Measurements from ENCODE around the gene TSHZ1.
A peak's percentile ranks its signal among the peaks of the same experiment; 100 is the strongest.

The TSHZ1 gene

DNA sequence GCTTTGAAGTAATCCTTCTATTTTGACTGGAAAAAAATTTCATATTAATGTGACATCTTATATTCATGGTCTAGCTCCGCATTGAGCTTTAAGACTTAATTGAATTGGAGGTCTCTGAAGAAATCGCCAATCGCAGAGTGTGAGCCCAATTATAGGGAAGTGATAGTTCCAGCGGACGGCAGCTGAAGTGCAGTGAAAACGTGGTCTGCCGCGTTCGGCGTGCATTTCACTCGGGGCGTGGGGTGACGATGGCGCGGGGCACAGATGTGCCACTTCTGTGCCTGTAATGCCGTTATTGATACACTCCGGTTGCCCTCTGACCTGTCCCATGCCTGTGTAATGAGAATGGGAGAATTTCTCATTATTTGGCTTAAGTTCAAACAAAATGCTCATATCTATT, 106.7 kb downstream of the TSHZ1 start:
- H3K4me2 ChIP-seq (ENCODE audit: low read length), result peak overlapping the region; percentile 84
- peaks cover 14% of the 10 kb centered on the region for H3K36me3 ChIP-seq (replicated peaks; ENCODE audit: low read depth, low read length)
- H3K9ac ChIP-seq (ENCODE audit: low read length), result peak overlapping the region; percentile 86
- H3K4me3 ChIP-seq (ENCODE audit: low read length), result peak overlapping the region; percentile 65
- no peaks in the 10 kb centered on the region for H4K20me1 ChIP-seq (ENCODE audit: insufficient read depth, low read length)
- peak overlapping the region; percentile 2 for H2AFZ ChIP-seq (ENCODE audit: low read depth, low read length)
- peaks cover 59% of the 10 kb centered on the region for H3K4me1 ChIP-seq (ENCODE audit: low read length)
- no peaks in the 10 kb centered on the region for H3K79me2 ChIP-seq (ENCODE audit: low read length)
- peak overlapping the region; percentile 87 for H3K27ac ChIP-seq (ENCODE audit: low read length)
- H3K9me3 ChIP-seq (ENCODE audit: insufficient read depth, low read length), result no peaks in the 10 kb centered on the region
- no peaks in the 10 kb centered on the region for H3K27me3 ChIP-seq (ENCODE audit: low read depth, low read length)
- no peak for TF ChIP-seq EZH2phosphoT487 (IDR thresholded peaks at IDR 0.05; ENCODE audit: low read depth)
- TF ChIP-seq, protein P1, sequence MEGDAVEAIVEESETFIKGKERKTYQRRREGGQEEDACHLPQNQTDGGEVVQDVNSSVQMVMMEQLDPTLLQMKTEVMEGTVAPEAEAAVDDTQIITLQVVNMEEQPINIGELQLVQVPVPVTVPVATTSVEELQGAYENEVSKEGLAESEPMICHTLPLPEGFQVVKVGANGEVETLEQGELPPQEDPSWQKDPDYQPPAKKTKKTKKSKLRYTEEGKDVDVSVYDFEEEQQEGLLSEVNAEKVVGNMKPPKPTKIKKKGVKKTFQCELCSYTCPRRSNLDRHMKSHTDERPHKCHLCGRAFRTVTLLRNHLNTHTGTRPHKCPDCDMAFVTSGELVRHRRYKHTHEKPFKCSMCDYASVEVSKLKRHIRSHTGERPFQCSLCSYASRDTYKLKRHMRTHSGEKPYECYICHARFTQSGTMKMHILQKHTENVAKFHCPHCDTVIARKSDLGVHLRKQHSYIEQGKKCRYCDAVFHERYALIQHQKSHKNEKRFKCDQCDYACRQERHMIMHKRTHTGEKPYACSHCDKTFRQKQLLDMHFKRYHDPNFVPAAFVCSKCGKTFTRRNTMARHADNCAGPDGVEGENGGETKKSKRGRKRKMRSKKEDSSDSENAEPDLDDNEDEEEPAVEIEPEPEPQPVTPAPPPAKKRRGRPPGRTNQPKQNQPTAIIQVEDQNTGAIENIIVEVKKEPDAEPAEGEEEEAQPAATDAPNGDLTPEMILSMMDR (IDR thresholded peaks at IDR 0.05; ENCODE audit: low read depth, low read length), result no peak

DNA sequence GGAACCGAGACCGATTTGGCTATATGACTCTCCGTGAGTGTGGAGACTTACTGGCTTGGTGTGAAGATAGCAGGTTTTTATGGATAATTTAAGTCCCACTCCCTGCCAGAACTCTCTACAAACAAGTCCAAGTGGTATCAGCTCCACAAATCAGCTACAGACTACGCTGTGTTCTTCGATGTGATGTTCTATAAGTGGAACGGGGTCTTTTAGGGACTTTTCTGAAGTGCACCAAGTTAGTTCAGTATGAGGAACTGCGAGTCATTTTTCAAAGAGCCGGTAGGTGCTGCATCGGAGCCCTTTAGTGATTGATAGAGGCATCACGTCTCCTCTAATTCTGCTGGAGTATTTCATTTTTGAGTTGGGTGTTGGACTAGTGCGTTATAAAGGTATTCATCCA, 107.1 kb downstream of the TSHZ1 start:
- Histone ChIP-seq H3K4me3 (ENCODE audit: low read length) (peak overlapping the region; percentile 65), H3K4me2 (ENCODE audit: low read length) (peak overlapping the region; percentile 84), H2AFZ (ENCODE audit: low read depth, low read length) (peak overlapping the region; percentile 2; the same call in 1 of the 2 replicates), H3K4me1 (ENCODE audit: low read length) (peaks cover 59% of the 10 kb centered on the region), H3K36me3 (replicated peaks; ENCODE audit: low read depth, low read length) (peaks cover 14% of the 10 kb centered on the region), H3K27ac (ENCODE audit: low read length) (peak overlapping the region; percentile 87), H3K27me3 (ENCODE audit: low read depth, low read length) (no peaks in the 10 kb centered on the region), H4K20me1 (ENCODE audit: insufficient read depth, low read length) (no peaks in the 10 kb centered on the region), H3K9ac (ENCODE audit: low read length) (peak overlapping the region; percentile 86), H3K9me3 (ENCODE audit: insufficient read depth, low read length) (no peaks in the 10 kb centered on the region), H3K79me2 (ENCODE audit: low read length) (no peaks in the 10 kb centered on the region)
- no peak for TF ChIP-seq EZH2phosphoT487 (IDR thresholded peaks at IDR 0.05; ENCODE audit: low read depth)
- TF ChIP-seq, protein P1 (IDR thresholded peaks at IDR 0.05; ENCODE audit: low read depth, low read length), result peak; percentile 49

DNA sequence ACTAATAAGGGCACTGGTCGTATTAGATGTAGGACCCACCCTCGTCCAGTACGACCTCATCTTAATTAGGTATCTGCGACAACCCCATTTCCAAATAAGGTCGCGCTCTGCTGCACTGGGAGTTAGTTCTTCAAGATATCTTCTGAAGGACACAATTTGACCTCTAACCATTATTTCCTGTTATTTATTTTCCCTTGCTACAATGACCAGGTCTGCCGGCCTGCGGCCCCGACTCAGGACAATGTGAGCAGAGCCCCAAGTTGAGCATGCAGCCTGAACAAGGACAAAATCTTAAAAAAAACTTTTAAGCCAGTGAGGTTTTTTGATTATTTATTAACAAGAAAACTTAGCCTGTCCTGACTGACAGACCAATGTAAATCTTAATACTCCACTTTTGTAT, 109.3 kb downstream of the TSHZ1 start:
- H4K20me1 ChIP-seq (ENCODE audit: insufficient read depth, low read length), result no peaks in the 10 kb centered on the region
- no peak overlapping the region for H3K4me2 ChIP-seq (ENCODE audit: low read length)
- no peak overlapping the region for H3K9ac ChIP-seq (ENCODE audit: low read length)
- no peaks in the 10 kb centered on the region for H3K79me2 ChIP-seq (ENCODE audit: low read length)
- no peaks in the 10 kb centered on the region for H3K27me3 ChIP-seq (ENCODE audit: low read depth, low read length)
- peaks cover 76% of the 10 kb centered on the region for H3K4me1 ChIP-seq (ENCODE audit: low read length)
- peaks cover under 1% of the 10 kb centered on the region; the same call in 1 of the 2 replicates for H3K9me3 ChIP-seq (ENCODE audit: insufficient read depth, low read length)
- H3K36me3 ChIP-seq (replicated peaks; ENCODE audit: low read depth, low read length), result peaks cover 11% of the 10 kb centered on the region
- no peak overlapping the region for H3K27ac ChIP-seq (ENCODE audit: low read length)
- no peak overlapping the region for H3K4me3 ChIP-seq (ENCODE audit: low read length)
- TF ChIP-seq, protein P1 (IDR thresholded peaks at IDR 0.05; ENCODE audit: low read depth, low read length), result no peak
- TF ChIP-seq EZH2phosphoT487 (IDR thresholded peaks at IDR 0.05; ENCODE audit: low read depth), result no peak
- H2AFZ ChIP-seq (ENCODE audit: low read depth, low read length), result no peak overlapping the region

DNA sequence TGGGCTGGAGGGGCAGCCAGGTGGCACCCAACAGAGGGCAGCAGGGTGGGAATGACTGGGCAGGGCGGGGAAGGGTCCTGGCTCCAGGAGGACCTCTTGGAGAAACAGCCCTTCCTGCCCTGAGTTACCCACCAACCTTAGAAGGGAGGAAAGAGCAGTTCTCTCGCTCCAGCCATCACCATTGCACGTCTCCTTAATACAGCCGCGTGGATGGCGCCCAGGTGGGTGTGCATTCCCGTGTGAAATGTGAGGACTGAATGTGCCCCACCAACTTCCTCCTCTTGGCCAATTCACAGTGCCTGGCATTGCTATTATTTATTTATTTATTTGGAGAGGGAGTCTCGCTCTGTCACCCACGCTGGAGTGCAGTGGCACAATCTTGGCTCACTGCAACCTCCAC, 109.9 kb downstream of the TSHZ1 start:
- Histone ChIP-seq H3K79me2 (ENCODE audit: low read length) (no peaks in the 10 kb centered on the region), H4K20me1 (ENCODE audit: insufficient read depth, low read length) (no peaks in the 10 kb centered on the region), H3K9ac (ENCODE audit: low read length) (no peak overlapping the region), H3K36me3 (replicated peaks; ENCODE audit: low read depth, low read length) (peaks cover 13% of the 10 kb centered on the region), H3K27ac (ENCODE audit: low read length) (no peak overlapping the region), H3K4me3 (ENCODE audit: low read length) (no peak overlapping the region), H2AFZ (ENCODE audit: low read depth, low read length) (no peak overlapping the region), H3K4me1 (ENCODE audit: low read length) (peaks cover 74% of the 10 kb centered on the region), H3K4me2 (ENCODE audit: low read length) (no peak overlapping the region), H3K9me3 (ENCODE audit: insufficient read depth, low read length) (peaks cover 7% of the 10 kb centered on the region; the same call in 1 of the 2 replicates), H3K27me3 (ENCODE audit: low read depth, low read length) (no peaks in the 10 kb centered on the region)
- TF ChIP-seq, protein P1 (IDR thresholded peaks at IDR 0.05; ENCODE audit: low read depth, low read length), result no peak
- no peak for TF ChIP-seq EZH2phosphoT487 (IDR thresholded peaks at IDR 0.05; ENCODE audit: low read depth)

Measured in OCI-LY3 (cell line).